Hepatocyte (in vitro differentiated cells): ENCODE data around the gene KNCN. TPM values are rescaled to one million over a fixed set of nuclear protein-coding genes. Genes with fewer than 3 reads are reported as not detected.

Experiments used
- DNase-seq: peaks from one replicate; pipeline ENCODE4 v3.0.0-alpha.2; 2016; ENCODE audit warnings: low spot score
- H2AFZ ChIP-seq: fragments of 200-600 bp; sonication (generic); 2 replicates; pipeline ENCODE4 v1.6.0; 2016; ENCODE audit warnings: antibody characterized with exemption, mild to moderate bottlenecking
- H3K27ac ChIP-seq: fragments of 200-600 bp; sonication (generic); 2 replicates; pipeline ENCODE4 v1.5.1; 2016; ENCODE audit warnings: mild to moderate bottlenecking
- H3K27me3 ChIP-seq: fragments of 200-600 bp; sonication (generic); 2 replicates; pipeline ENCODE4 v1.6.1; 2016
- H3K36me3 ChIP-seq: fragments of 200-600 bp; sonication (generic); replicated peaks from 2 replicates; pipeline ENCODE4 v1.5.1; 2016; ENCODE audit warnings: low read depth; ENCODE audit not compliant: insufficient read depth
- H3K4me1 ChIP-seq: fragments of 200-600 bp; sonication (generic); 2 replicates; pipeline ENCODE4 v1.5.1; 2016; ENCODE audit warnings: mild to moderate bottlenecking, moderate library complexity; ENCODE audit not compliant: insufficient read depth
- H3K4me2 ChIP-seq: fragments of 200-600 bp; sonication (generic); 2 replicates; pipeline ENCODE4 v1.6.0; 2016
- H3K4me3 ChIP-seq: fragments of 200-600 bp; sonication (generic); 2 replicates; pipeline ENCODE4 v1.5.1; 2016; ENCODE audit warnings: mild to moderate bottlenecking
- H3K79me2 ChIP-seq: fragments of 200-600 bp; sonication (generic); 2 replicates; pipeline ENCODE4 v1.6.0; 2017; ENCODE audit warnings: mild to moderate bottlenecking
- H3K9me2 ChIP-seq: fragments of 200-600 bp; sonication (generic); replicated peaks from 2 replicates; pipeline ENCODE4 v1.6.0; 2017; ENCODE audit warnings: mild to moderate bottlenecking; ENCODE audit not compliant: insufficient read depth
- H3K9me3 ChIP-seq: fragments of 200-600 bp; sonication (generic); 2 replicates; pipeline ENCODE4 v1.5.1; 2016; ENCODE audit warnings: low read depth, mild to moderate bottlenecking
- H4K20me1 ChIP-seq: fragments of 200-600 bp; sonication (generic); 2 replicates; pipeline ENCODE4 v1.6.0; 2016; ENCODE audit warnings: mild to moderate bottlenecking; ENCODE audit not compliant: insufficient read depth, poor library complexity, severe bottlenecking
- EZH2 ChIP-seq: fragments of 200-600 bp; sonication (generic); IDR thresholded peaks from 2 replicates; pipeline ENCODE4 v1.6.1; 2016; ENCODE audit warnings: antibody characterized with exemption, mild to moderate bottlenecking, borderline replicate concordance
- EZH2phosphoT487 ChIP-seq: fragments of 200-600 bp; sonication (generic); IDR thresholded peaks from one replicate; pipeline ENCODE4 v1.6.1; 2018; ENCODE audit warnings: antibody characterized with exemption, mild to moderate bottlenecking, low read depth, moderate library complexity; ENCODE audit not compliant: unreplicated experiment, severe bottlenecking
- WGBS: methylation state at CpG from one replicate; pipeline ENCODE4 v1.1.6; 2016; ENCODE audit warnings: low lambda C conversion rate; ENCODE audit errors: missing lambda C conversion rate; 5-methylcytosine and 5-hydroxymethylcytosine counted together
- polyA plus RNA-seq: library from polyadenylated mRNA; unstranded; fragments of >200 nt; fragmentation: Nextera tagmentation; extraction: Ambion mirVana; gene quantifications from 2 replicates; pipeline ENCODE4 v1.2.1, GENCODE V29; 2016
- total RNA-seq: library from RNA; depleted of rRNA; stranded (reverse); fragments of >200 nt; gene quantifications from 2 replicates; pipeline ENCODE4 v1.2.3, GENCODE V29; 2014
- TF ChIP-seq, protein P1 (sequence below): fragments of 200-600 bp; sonication (generic); IDR thresholded peaks from 2 replicates; pipeline ENCODE4 v1.5.1; 2016; ENCODE audit warnings: antibody characterized with exemption, mild to moderate bottlenecking; ENCODE audit not compliant: poor library complexity

Gene KNCN
- total and polyA plus RNA-seq, 2 experiments from 2014 or later, result not detected

DNA sequence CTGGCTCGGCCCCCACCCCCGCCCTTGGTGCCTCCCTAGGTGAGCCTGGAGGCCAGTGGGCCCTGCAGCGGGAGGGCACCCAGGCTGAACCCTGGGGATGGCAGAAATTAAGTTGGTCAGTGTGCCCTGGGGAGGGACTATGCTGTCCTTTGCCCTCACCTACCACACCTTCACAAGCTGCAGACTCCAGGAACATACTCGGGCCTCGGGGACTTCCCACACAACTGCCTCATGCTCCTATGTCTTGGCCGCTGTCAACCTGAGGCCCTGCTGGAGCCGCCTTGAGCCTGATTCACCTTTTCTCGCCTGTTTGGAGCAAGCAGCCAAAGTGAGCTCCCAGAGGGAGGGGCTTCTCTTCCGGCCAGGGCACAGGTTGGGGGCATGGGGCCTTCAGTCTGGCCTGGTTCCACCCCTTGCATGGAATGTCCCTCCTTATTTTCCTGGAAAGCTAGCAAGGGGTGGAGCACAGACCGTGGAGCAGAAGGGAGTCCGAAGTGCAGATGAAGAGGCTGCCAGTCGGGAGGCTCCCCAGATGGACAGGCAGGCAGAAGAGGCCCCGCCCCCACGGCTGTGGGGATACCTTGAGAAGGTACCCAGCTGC is 24.7 kb downstream of the KNCN start:
- H3K36me3 ChIP-seq, result no peaks in the 10 kb centered on the region
- H3K9me3 ChIP-seq, result no peaks in the 10 kb centered on the region
- H3K27me3 ChIP-seq, result peaks cover 52% of the 10 kb centered on the region
- TF ChIP-seq EZH2, result no peak
- TF ChIP-seq EZH2phosphoT487, result no peak
- TF ChIP-seq, protein P1, sequence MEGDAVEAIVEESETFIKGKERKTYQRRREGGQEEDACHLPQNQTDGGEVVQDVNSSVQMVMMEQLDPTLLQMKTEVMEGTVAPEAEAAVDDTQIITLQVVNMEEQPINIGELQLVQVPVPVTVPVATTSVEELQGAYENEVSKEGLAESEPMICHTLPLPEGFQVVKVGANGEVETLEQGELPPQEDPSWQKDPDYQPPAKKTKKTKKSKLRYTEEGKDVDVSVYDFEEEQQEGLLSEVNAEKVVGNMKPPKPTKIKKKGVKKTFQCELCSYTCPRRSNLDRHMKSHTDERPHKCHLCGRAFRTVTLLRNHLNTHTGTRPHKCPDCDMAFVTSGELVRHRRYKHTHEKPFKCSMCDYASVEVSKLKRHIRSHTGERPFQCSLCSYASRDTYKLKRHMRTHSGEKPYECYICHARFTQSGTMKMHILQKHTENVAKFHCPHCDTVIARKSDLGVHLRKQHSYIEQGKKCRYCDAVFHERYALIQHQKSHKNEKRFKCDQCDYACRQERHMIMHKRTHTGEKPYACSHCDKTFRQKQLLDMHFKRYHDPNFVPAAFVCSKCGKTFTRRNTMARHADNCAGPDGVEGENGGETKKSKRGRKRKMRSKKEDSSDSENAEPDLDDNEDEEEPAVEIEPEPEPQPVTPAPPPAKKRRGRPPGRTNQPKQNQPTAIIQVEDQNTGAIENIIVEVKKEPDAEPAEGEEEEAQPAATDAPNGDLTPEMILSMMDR, result no peak
- H3K4me1 ChIP-seq, result peaks cover 9% of the 10 kb centered on the region
- 27% methylated on average over 12 of the region's 14 CpGs for WGBS
- H3K4me2 ChIP-seq, result no peak overlapping the region
- H3K4me3 ChIP-seq, result no peak overlapping the region
- DNase-seq, result no peak
- no peak overlapping the region for H2AFZ ChIP-seq
- H3K79me2 ChIP-seq, result no peaks in the 10 kb centered on the region
- no peaks in the 10 kb centered on the region for H3K9me2 ChIP-seq
- no peaks in the 10 kb centered on the region for H4K20me1 ChIP-seq
- no peak overlapping the region for H3K27ac ChIP-seq

DNA sequence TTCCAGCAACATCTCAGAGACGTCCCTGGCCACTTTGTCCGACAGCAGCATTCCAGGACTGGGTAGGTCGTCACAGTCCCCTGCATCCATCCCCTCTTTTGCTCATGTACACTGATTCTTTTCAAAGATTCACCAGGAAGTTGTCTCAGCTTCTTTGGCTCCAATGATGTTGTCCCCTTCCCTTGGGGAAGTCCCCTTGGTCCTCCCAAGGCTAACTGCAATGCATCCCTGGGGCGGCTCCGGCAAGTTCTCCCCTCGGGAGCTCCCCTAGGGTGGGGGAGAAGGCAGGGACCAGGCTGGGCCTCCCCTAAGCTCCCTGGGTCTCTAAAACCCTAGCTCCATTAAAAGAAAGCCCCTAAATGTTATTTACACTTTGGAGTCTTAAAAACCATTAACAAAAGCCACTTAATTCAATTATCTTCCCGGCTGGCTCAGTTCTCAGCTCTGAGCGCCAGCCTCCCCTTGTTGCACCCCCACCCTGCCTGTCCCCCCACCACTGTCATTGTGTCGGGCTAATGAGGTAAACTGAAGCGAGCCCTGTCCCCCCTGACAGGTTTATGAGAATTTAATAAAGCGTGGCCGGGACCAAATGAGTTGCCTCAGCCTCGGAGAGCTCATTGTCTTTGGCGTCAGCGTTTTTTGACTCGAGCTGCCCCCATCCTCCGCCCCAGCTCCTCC is 25.3 kb downstream of the KNCN start:
- H3K79me2 ChIP-seq, result no peaks in the 10 kb centered on the region
- no peaks in the 10 kb centered on the region for H4K20me1 ChIP-seq
- no peaks in the 10 kb centered on the region for H3K9me3 ChIP-seq
- H3K36me3 ChIP-seq, result no peaks in the 10 kb centered on the region
- H3K27me3 ChIP-seq, result peaks cover 50% of the 10 kb centered on the region
- no peak overlapping the region for H3K27ac ChIP-seq
- WGBS, result 39% methylated on average over 15 of the region's 17 CpGs
- H3K4me2 ChIP-seq, result no peak overlapping the region
- TF ChIP-seq EZH2phosphoT487, result no peak
- no peak for TF ChIP-seq EZH2
- TF ChIP-seq, protein P1, result no peak
- H3K4me1 ChIP-seq, result peaks cover 9% of the 10 kb centered on the region
- no peak for DNase-seq
- no peak overlapping the region for H3K4me3 ChIP-seq
- H2AFZ ChIP-seq, result no peak overlapping the region
- H3K9me2 ChIP-seq, result no peaks in the 10 kb centered on the region

DNA sequence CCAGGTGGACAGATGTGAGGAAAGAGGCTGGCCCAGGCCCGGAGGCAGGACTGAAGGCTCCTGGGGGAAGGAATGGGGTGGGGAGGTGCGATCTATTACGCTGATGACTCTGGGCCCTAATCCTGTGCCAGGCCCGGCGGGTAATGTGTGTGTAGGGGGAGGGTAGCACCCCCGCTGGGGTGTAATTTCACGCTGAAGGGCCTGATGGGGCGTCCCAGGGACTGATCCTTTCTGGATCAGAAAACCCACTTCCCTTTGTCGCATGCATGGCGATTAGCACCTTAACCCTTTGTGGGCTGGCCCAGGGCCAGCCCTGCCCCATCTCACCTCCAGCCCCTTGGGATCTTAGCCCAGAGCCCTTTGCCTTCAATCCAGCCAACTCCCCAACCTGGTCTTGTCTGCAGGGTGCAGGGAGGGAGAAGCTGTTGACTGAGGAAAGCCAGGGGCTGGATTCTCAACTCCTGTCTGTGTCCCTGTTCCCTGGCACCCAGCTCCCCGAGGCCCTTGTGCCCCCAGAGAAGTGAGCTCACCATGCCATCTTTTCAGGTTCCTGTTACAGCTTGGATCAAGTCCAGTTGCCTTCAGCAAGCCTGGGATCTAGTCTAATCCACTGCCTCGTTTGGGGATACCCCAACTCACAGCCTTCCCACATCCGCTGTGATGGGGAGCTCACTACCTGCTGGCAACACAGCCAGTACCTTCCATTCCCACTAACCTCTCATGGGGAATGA is 26.0 kb downstream of the KNCN start:
- H3K9me2 ChIP-seq, result no peaks in the 10 kb centered on the region
- H3K27ac ChIP-seq, result no peak overlapping the region
- TF ChIP-seq EZH2phosphoT487 (no peak), EZH2 (no peak)
- TF ChIP-seq, protein P1, result no peak
- H4K20me1 ChIP-seq, result no peaks in the 10 kb centered on the region
- no peak for DNase-seq
- WGBS, result 36% methylated on average over 13 of the region's 13 CpGs
- H3K79me2 ChIP-seq, result no peaks in the 10 kb centered on the region
- H3K36me3 ChIP-seq, result no peaks in the 10 kb centered on the region
- peaks cover 14% of the 10 kb centered on the region for H3K4me1 ChIP-seq
- no peak overlapping the region for H2AFZ ChIP-seq
- no peak overlapping the region for H3K4me3 ChIP-seq
- H3K27me3 ChIP-seq, result peaks cover 47% of the 10 kb centered on the region
- H3K4me2 ChIP-seq, result no peak overlapping the region
- H3K9me3 ChIP-seq, result no peaks in the 10 kb centered on the region
